ENCODE measurements around the gene NDUFV1.

GRCh38 chr11:67644042-67644441 is 37.3 kb downstream of the NDUFV1 start:
- TF ChIP-seq CTCF (IDR thresholded peaks at IDR 0.05 in 2 of 3, conservative IDR thresholded peaks at IDR 0.05 in 1 of 3; ENCODE audit: borderline replicate concordance in 1 of 3, insufficient read depth in 1 of 3, low read depth in 2 of 3, low read length in 2 of 3) (peak; percentile 27 to 63 (median 61); a peak in 5 of 6 replicates), FOSL1 (IDR thresholded peaks at IDR 0.05; ENCODE audit: low read depth) (no peak), REST (IDR thresholded peaks at IDR 0.05; ENCODE audit: low read depth) (no peak), MAX (IDR thresholded peaks at IDR 0.05) (no peak), SRF (IDR thresholded peaks at IDR 0.05; ENCODE audit: low read depth) (no peak), POLR2AphosphoS5 (IDR thresholded peaks at IDR 0.05; ENCODE audit: low read depth, low read length) (no peak), EZH2 (IDR thresholded peaks at IDR 0.05) (no peak), CBX3 (IDR thresholded peaks at IDR 0.05; ENCODE audit: low read depth) (peak; percentile 89; the same call in 1 of the 2 replicates), RAD21 (IDR thresholded peaks at IDR 0.05; ENCODE audit: low read depth) (peak; percentile 61)

Measured in HCT116 (cell line).